Thyroid gland (tissue), 4 donors: ENCODE measurements around the gene CHST9.

ENCODE experiments used
- POLR2A ChIP-seq, 2 donors: fragments of 450-650 bp; IDR thresholded peaks; one replicate each; pipeline ENCODE4 v1.6.1; 2017; ENCODE audit warnings: antibody characterized with exemption in 2 of 2, mild to moderate bottlenecking in 2 of 2, moderate library complexity in 1 of 2
- TF ChIP-seq, protein P1 (sequence below), 6 experiments: fragments of 200-600 bp in 3 of 6; fragments of 450-650 bp in 3 of 6; sonication (generic) in 3 of 6; IDR thresholded peaks; one replicate each; pipeline ENCODE4 v1.5.1; 2016 to 2019; ENCODE audit warnings: antibody characterized with exemption in 6 of 6, mild to moderate bottlenecking in 2 of 6, inconsistent platforms in 1 of 6, moderate library complexity in 1 of 6

- TF ChIP-seq, protein P1, sequence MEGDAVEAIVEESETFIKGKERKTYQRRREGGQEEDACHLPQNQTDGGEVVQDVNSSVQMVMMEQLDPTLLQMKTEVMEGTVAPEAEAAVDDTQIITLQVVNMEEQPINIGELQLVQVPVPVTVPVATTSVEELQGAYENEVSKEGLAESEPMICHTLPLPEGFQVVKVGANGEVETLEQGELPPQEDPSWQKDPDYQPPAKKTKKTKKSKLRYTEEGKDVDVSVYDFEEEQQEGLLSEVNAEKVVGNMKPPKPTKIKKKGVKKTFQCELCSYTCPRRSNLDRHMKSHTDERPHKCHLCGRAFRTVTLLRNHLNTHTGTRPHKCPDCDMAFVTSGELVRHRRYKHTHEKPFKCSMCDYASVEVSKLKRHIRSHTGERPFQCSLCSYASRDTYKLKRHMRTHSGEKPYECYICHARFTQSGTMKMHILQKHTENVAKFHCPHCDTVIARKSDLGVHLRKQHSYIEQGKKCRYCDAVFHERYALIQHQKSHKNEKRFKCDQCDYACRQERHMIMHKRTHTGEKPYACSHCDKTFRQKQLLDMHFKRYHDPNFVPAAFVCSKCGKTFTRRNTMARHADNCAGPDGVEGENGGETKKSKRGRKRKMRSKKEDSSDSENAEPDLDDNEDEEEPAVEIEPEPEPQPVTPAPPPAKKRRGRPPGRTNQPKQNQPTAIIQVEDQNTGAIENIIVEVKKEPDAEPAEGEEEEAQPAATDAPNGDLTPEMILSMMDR (IDR thresholded peaks at IDR 0.05), result no peak
- no peak for TF ChIP-seq POLR2A (IDR thresholded peaks at IDR 0.05)
Observed at GRCh38 chr18:26863921-26864497, 321.1 kb downstream of the CHST9 start.
